GM10248 (cell line): ENCODE results near the gene COL6A1.

Experiments
- CTCF ChIA-PET: fragments of 300-600 bp; sonication (Branson Sonifier 250); formaldehyde crosslinking; extraction: SDS; loops from one replicate; lab custom pipeline; 2021; ENCODE audit warnings: antibody characterized with exemption; lab: Yijun Ruan, JAX
- POLR2A ChIA-PET: fragments of 350-650 bp; sonication (Branson Sonifier 250); formaldehyde crosslinking; extraction: SDS; loops from one replicate; lab custom pipeline; 2020; ENCODE audit warnings: antibody characterized with exemption; lab: Yijun Ruan, JAX
- DNase-seq: peaks from one replicate; pipeline ENCODE4 v3.0.0; 2012; ENCODE audit errors: extremely low spot score
- TF ChIP-seq, protein P1 (sequence below): IDR thresholded peaks from 2 replicates; pipeline ENCODE4 v1.5.1; 2012; ENCODE audit warnings: mild to moderate bottlenecking, low read depth; ENCODE audit errors: extremely low read depth, missing control alignments, control extremely low read depth

Gene COL6A1

DNA sequence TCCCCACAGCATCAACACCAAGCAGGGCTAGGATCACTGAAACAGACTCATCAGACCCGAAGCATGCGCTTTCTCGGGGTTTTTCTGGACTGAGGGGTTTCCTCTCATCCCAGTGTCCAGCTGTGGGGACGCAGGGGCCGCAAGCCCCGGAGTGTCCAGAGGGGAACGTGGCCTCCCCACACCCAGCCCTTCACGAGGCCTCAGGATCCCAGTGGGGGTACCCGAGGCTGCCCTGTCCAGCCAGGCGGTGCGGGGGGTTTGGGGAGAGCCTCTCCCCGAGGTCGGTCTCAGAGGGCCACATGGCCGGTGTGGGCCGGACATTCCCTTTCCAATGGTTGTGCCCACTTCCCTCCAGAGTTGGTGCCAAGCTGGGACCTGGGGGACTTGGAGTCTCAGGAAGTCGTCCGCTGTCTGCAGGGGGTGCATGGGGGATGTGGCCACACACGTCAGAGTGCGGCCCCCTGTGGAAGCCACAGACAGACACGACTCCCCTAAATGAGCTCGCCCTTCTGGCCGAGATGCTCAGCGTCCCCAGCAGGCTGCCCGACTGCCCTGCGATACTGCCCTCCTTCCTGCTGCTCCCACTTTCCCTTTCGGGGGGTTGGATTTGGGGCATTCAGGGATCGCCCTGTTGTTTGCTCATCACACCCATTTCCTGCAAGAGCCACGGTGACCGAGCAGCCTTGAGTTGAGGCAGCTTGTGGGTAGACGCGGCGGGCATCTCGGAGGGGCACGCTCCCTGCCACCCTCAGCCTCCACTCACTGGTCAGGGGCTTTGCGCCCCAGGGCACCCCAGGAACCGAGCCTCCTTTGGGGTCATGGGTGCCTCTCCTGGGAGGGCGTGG lies 4.1 kb downstream of the COL6A1 start:
- POLR2A ChIA-PET = no interaction called here
- TF ChIP-seq, protein P1, sequence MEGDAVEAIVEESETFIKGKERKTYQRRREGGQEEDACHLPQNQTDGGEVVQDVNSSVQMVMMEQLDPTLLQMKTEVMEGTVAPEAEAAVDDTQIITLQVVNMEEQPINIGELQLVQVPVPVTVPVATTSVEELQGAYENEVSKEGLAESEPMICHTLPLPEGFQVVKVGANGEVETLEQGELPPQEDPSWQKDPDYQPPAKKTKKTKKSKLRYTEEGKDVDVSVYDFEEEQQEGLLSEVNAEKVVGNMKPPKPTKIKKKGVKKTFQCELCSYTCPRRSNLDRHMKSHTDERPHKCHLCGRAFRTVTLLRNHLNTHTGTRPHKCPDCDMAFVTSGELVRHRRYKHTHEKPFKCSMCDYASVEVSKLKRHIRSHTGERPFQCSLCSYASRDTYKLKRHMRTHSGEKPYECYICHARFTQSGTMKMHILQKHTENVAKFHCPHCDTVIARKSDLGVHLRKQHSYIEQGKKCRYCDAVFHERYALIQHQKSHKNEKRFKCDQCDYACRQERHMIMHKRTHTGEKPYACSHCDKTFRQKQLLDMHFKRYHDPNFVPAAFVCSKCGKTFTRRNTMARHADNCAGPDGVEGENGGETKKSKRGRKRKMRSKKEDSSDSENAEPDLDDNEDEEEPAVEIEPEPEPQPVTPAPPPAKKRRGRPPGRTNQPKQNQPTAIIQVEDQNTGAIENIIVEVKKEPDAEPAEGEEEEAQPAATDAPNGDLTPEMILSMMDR = no peak
- no peak for DNase-seq
- CTCF ChIA-PET = no interaction called here

DNA sequence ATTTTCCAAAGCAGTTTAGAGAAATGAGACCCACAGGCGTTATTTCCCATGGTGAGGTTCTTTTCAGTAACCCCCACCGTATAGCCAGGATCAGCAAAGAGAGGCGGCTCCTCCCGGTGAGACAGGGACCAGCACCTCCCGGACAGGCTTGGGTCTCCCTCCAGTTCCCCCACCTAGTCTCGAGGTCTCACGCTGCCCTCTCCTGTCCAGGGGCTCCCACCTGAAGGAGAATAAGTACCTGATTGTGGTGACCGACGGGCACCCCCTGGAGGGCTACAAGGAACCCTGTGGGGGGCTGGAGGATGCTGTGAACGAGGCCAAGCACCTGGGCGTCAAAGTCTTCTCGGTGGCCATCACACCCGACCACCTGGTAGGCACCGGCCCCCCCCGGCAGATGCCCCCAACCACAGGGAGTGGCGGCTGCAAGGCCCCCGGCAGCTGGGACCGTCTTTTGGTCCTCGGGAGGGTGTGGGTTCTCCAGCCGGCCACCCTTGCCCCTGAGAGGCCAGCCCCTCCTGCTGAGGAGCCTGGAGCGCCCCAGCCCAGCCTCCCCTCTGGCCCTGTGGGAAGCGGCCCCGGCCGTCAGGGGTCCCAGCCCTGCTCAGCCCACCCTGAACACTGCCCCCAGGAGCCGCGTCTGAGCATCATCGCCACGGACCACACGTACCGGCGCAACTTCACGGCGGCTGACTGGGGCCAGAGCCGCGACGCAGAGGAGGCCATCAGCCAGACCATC lies 4.9 kb downstream of the COL6A1 start:
- DNase-seq = no peak
- CTCF ChIA-PET = no interaction called here
- TF ChIP-seq, protein P1 = no peak
- POLR2A ChIA-PET = no interaction called here

DNA sequence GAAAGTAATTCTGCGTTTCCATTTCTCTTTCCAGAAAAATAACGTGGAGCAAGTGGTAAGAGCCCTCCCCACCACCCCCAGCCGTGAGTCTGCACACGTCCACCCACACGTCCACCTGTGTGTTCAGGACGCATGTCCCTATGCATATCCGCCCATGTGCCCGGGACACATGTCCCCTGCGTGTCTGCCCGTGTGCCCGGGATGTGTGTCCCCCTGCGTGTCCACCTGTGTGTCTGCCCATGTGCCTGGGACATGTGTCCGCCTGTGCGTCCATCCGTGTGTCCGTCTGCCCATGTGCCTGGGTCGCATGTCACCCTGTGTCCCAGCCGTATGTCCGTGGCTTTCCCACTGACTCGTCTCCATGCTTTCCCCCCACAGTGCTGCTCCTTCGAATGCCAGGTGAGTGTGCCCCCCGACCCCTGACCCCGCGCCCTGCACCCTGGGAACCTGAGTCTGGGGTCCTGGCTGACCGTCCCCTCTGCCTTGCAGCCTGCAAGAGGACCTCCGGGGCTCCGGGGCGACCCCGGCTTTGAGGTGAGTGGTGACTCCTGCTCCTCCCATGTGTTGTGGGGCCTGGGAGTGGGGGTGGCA lies 5.6 kb downstream of the COL6A1 start:
- POLR2A ChIA-PET = no interaction called here

DNA sequence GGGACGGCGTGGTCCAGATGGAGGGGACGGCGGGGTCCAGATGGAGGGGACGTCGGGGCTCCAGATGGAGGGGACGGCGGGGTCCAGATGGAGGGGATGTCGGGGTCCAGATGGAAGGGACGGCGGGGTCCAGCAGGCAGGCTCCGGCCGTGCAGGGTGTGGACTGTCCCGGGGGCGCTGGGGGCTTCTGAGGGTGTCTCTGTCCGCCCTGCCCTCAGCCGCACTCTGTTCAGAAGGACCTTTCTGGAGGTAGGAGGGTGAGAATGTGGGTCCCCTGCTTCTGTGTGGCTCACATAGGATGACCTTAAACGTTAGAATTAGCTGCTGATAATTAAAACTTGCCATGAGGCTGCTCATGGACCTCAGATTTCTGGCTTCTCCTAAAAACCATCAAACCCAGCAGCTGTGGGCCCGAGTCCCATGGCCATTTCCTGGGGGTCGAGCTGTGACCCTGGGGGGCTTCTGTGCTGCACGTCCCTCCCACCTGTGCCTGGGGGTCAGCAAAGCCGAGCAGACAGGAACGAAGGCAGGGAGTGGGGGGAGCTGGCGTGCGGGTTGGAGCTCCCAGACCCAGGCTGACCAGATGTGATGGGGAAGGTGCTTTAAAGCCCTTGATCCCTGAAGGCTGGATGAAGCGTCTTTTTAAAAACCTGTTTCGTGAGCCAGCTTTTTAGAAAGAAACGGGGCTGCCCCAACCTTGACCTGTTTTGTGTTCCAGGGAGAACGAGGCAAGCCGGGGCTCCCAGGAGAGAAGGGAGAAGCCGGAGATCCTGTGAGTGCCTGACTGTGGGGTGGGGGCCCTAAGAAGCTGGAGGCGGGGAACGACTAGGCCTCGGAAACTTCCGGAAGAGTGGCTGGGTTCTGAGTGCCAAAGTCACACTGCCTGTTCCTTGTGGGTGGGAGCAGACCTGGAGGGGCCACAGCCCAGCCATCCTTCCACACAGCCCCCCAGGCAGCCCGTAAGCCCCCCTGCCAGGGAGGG lies 7.1 kb downstream of the COL6A1 start:
- ChIA-PET CTCF (no interaction called here), POLR2A (interaction anchor here (0.5 kb wide), 1 partner anchor 202 kb away, joined by 3 read pairs; no protein-coding TSS in a partner anchor)
- TF ChIP-seq, protein P1 = no peak
- no peak for DNase-seq

More for the DNA sequence above, 5.6 kb downstream of the COL6A1 start:
- TF ChIP-seq, protein P1 = no peak
- no peak for DNase-seq
- CTCF ChIA-PET = no interaction called here

DNA sequence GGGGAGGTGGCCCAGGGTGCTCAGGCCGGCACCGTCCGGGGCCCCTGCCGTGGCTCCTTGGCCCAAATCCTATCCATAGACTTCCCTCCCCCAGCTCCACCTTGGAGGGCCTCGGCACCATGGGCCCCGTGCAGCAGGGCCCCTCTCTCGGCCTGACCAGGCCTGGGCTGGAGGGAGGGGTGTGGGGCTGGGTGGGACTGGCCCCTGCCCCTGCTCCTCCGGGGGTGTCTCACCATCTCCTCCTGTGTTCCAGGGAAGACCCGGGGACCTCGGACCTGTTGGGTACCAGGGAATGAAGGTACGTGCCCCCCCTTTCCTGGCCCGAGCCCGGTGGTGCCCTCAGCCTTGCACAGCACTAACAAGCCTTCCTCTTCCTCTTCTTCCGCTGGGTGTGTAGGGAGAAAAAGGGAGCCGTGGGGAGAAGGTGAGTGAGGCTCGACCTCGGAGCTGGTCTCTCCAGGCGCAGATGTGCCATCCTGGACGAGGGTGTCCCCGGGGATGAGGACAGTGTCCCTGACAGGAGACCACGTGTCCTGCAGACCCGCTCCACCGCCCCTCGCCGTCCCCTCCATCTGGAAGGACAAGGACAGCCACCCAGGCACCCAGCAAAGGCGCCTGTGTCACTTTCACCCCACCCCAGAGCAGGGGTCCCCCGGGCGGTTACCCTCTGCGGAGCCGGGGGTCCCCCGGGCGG lies 7.9 kb downstream of the COL6A1 start:
- no peak for DNase-seq
- ChIA-PET POLR2A (interaction anchor here (0.5 kb wide), 1 partner anchor 201 kb away, joined by 3 read pairs; no protein-coding TSS in a partner anchor), CTCF (no interaction called here)
- TF ChIP-seq, protein P1 = no peak
